ENCODE measurements around the gene ETV2. TPM values are rescaled to one million over a fixed set of nuclear protein-coding genes. Genes with fewer than 3 reads are reported as not detected.

ETV2 gene
- total RNA-seq, 2 donors from 2014 or later, result 1.2 to 1.3 TPM

DNA sequence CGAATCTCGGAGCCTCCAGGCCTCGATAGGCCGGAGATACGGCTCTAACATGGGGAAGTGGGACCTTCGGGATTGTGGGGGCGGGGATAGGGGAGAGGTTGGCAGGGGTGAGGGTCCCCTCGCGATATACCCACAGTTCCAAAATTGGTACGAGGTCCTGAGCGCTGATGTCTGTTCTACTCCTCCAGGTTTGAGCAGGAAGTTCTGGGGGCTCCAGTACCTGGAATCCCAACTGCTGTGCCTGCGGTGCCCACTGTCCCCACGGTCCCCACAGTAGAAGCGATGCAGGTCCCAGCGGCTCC, 12.3 kb upstream of the ETV2 start:
- no peak for DNase-seq
- H3K27ac Mint-ChIP-seq, result peak overlapping the region; percentile 98
- peak overlapping the region; percentile 91 for H3K4me3 Mint-ChIP-seq
- Histone ChIP-seq H3K36me3 (ENCODE audit: control insufficient read depth, insufficient read depth, low read length) (peaks cover 28% of the 10 kb centered on the region), H3K27ac (ENCODE audit: low read depth, low read length) (peak overlapping the region; percentile 6), H3K4me1 (ENCODE audit: control insufficient read depth, insufficient read depth, low read length) (no peaks in the 10 kb centered on the region), H3K4me3 (ENCODE audit: low read length) (peak overlapping the region; percentile 91), H3K9ac (ENCODE audit: extremely low read depth, low read length, poor library complexity, severe bottlenecking) (peak overlapping the region; percentile 92), H3K27me3 (ENCODE audit: control insufficient read depth, insufficient read depth, low read length, poor library complexity, severe bottlenecking) (no peaks in the 10 kb centered on the region), H3K9me3 (ENCODE audit: control insufficient read depth, low read length) (no peaks in the 10 kb centered on the region)
- H3K9me3 Mint-ChIP-seq, result no peaks in the 10 kb centered on the region
- H3K4me1 Mint-ChIP-seq, result peaks cover 7% of the 10 kb centered on the region
- H3K27me3 Mint-ChIP-seq (ENCODE audit: insufficient read depth), result no peaks in the 10 kb centered on the region
- peaks cover 36% of the 10 kb centered on the region for H3K36me3 Mint-ChIP-seq (ENCODE audit: low read depth)
- WGBS, 2 experiments (ENCODE audit: insufficient coverage in 1 of 2, insufficient read length in 1 of 2), result 10 to 11% methylated on average over 13 to 15 of the region's 15 CpGs
- TF ChIP-seq, protein P1, sequence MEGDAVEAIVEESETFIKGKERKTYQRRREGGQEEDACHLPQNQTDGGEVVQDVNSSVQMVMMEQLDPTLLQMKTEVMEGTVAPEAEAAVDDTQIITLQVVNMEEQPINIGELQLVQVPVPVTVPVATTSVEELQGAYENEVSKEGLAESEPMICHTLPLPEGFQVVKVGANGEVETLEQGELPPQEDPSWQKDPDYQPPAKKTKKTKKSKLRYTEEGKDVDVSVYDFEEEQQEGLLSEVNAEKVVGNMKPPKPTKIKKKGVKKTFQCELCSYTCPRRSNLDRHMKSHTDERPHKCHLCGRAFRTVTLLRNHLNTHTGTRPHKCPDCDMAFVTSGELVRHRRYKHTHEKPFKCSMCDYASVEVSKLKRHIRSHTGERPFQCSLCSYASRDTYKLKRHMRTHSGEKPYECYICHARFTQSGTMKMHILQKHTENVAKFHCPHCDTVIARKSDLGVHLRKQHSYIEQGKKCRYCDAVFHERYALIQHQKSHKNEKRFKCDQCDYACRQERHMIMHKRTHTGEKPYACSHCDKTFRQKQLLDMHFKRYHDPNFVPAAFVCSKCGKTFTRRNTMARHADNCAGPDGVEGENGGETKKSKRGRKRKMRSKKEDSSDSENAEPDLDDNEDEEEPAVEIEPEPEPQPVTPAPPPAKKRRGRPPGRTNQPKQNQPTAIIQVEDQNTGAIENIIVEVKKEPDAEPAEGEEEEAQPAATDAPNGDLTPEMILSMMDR (conservative IDR thresholded peaks at IDR 0.05), result no peak

- H3K9me3 ChIP-seq (ENCODE audit: control insufficient read depth, low read length), result no peaks in the 10 kb centered on the region
- H3K4me1 Mint-ChIP-seq, result peaks cover 4% of the 10 kb centered on the region
- peaks cover 62% of the 10 kb centered on the region for H3K36me3 Mint-ChIP-seq (ENCODE audit: low read depth)
- H3K36me3 ChIP-seq (ENCODE audit: control insufficient read depth, insufficient read depth, low read length), result peaks cover 62% of the 10 kb centered on the region
- no peak for DNase-seq
- TF ChIP-seq, protein P1 (conservative IDR thresholded peaks at IDR 0.05), result no peak
- no peak overlapping the region for H3K4me3 Mint-ChIP-seq
- no peaks in the 10 kb centered on the region for H3K9me3 Mint-ChIP-seq
- H3K27me3 Mint-ChIP-seq (ENCODE audit: insufficient read depth), result no peaks in the 10 kb centered on the region
- H3K9ac ChIP-seq (ENCODE audit: extremely low read depth, low read length, poor library complexity, severe bottlenecking), result no peak overlapping the region
- H3K27me3 ChIP-seq (ENCODE audit: control insufficient read depth, insufficient read depth, low read length, poor library complexity, severe bottlenecking), result no peaks in the 10 kb centered on the region
- H3K4me1 ChIP-seq (ENCODE audit: control insufficient read depth, insufficient read depth, low read length), result no peaks in the 10 kb centered on the region
- no peak overlapping the region for H3K27ac Mint-ChIP-seq
- no peak overlapping the region for H3K27ac ChIP-seq (ENCODE audit: low read depth, low read length)
- no peak overlapping the region for H3K4me3 ChIP-seq (ENCODE audit: low read length)
- 97% methylated on average over 17 to 29 of the region's 29 CpGs for WGBS, 2 experiments (ENCODE audit: insufficient coverage in 1 of 2, insufficient read length in 1 of 2)
Observed at GRCh38 chr19:35633727-35634440, 7.7 kb upstream of the ETV2 start.

GRCh38 chr19:35636651-35637050, 4.9 kb upstream of the ETV2 start:
- no peak overlapping the region for H3K4me3 Mint-ChIP-seq
- no peaks in the 10 kb centered on the region for H3K9me3 Mint-ChIP-seq
- Histone ChIP-seq H3K27ac (ENCODE audit: low read depth, low read length) (no peak overlapping the region), H3K9ac (ENCODE audit: extremely low read depth, low read length, poor library complexity, severe bottlenecking) (no peak overlapping the region), H3K36me3 (ENCODE audit: control insufficient read depth, insufficient read depth, low read length) (peaks cover 50% of the 10 kb centered on the region), H3K27me3 (ENCODE audit: control insufficient read depth, insufficient read depth, low read length, poor library complexity, severe bottlenecking) (no peaks in the 10 kb centered on the region), H3K4me3 (ENCODE audit: low read length) (no peak overlapping the region), H3K4me1 (ENCODE audit: control insufficient read depth, insufficient read depth, low read length) (no peaks in the 10 kb centered on the region), H3K9me3 (ENCODE audit: control insufficient read depth, low read length) (no peaks in the 10 kb centered on the region)
- H3K27ac Mint-ChIP-seq, result no peak overlapping the region
- 95 to 96% methylated on average over 3 of the region's 3 CpGs for WGBS, 2 experiments (ENCODE audit: insufficient coverage in 1 of 2, insufficient read length in 1 of 2)
- no peak for DNase-seq
- peaks cover 47% of the 10 kb centered on the region for H3K36me3 Mint-ChIP-seq (ENCODE audit: low read depth)
- H3K27me3 Mint-ChIP-seq (ENCODE audit: insufficient read depth), result no peaks in the 10 kb centered on the region
- TF ChIP-seq, protein P1 (conservative IDR thresholded peaks at IDR 0.05), result no peak
- H3K4me1 Mint-ChIP-seq, result peaks cover 11% of the 10 kb centered on the region

Measured in endodermal cell (in vitro differentiated cells).